Medulla oblongata (tissue), 1 donor: ENCODE measurements around the gene CNTNAP5.

ENCODE experiments used
- DNase-seq: peaks from one replicate; pipeline ENCODE4 v3.0.0-alpha.2; 2015; ENCODE audit errors: extremely low spot score

CNTNAP5 gene

GRCh38 chr2:124884315-124884714 is 859.2 kb downstream of the CNTNAP5 start:
- no peak for DNase-seq

- DNase-seq = no peak
Measured at GRCh38 chr2:124886216-124886615, 861.1 kb downstream of the CNTNAP5 start.

DNA sequence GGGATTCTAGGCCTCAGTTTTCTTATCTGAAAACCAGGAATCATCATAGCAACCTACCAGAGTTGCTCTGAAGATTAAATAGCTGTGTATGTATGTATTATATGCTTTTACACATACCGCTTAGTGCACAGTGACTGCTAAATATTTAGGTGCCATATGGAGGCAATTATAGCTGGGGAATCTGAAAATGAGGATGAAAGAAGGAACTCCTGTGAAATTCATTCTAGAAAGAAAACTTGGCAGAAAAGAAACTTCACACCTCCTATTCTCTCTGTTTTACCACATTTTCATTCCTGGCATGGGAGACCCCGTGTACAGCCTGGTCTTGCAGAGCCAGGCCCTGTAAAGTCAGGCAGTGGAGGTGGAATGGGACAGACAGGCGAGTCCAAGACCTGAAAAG is 862.4 kb downstream of the CNTNAP5 start:
- no peak for DNase-seq

DNA sequence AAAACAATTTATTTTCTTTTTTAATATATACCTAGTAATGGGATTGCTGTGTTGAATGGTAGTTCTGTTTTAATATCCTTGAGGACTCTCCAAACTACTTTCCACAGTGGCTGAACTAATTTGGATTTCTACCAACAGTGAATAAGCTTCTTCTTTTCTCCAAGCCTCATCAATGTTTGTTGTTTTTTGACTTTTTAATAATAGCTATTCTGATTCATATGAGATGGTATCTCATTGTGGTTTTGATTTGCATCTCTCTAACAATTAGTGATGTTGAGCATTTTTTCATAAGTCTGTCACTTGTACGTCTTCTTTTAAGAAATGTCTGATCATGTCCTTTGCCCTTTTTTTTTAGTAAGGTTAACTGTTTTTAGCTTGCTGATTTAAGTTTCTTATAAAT is 863.3 kb downstream of the CNTNAP5 start:
- DNase-seq = no peak

DNA sequence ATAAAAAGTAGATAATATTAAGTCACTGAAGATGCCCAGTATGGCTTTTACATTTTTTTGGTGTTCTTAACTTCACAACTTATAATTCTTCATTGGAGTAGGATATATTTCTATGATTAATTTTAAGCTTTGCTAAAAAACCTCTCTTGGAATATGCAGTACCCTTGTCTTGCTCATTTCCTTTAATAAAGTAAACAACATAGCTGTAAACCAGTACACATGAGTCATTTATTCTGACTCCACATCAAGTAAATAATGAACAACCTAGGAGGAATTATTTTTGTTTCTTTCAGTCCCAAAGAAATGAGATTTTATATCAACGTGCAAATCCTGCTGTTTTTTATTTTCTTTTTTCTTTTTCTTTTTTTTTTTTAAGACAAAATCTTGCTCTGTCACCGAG is 869.1 kb downstream of the CNTNAP5 start:
- no peak for DNase-seq

- no peak for DNase-seq
Measured at GRCh38 chr2:124898827-124899226, 873.7 kb downstream of the CNTNAP5 start.

DNA sequence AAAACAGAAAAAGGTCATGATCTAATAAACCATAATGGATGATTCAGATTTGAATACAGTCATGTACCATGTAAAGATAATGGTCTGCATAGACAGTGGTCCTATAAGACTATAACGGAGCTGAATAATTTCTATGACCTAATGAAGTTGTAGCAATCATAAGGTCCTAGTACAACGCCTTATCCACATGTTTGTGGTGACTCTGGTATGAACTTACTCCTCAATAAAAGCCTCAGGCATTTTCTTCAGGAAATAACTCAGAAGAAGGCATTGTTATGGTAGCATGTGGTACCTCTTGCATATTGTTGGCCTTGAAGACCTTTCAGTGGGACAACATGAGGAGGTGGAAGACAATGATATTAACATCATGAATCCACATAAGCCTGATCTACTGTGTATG is 883.3 kb downstream of the CNTNAP5 start:
- no peak for DNase-seq

DNA sequence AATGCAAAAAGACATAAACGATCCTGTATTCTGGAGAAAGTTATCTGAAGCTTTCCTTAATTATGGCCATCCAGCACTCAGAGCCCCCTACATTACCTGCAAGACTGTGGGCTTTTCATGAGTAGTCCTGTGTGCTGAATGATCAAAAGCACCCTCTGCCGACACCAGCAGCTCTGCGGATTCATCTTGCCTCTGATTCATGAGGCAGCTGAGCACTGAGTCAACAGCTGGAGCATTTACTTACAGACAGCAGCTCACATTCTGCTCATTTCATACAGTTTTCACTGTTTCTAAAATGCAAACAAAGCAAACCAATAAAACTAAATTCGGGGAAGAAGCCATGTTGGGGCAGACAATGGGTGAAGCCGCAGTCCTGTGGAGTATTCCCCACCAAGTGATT is 886.5 kb downstream of the CNTNAP5 start:
- peak; percentile 38 for DNase-seq

GRCh38 chr2:124913868-124914267 is 888.8 kb downstream of the CNTNAP5 start:
- no peak for DNase-seq

DNA sequence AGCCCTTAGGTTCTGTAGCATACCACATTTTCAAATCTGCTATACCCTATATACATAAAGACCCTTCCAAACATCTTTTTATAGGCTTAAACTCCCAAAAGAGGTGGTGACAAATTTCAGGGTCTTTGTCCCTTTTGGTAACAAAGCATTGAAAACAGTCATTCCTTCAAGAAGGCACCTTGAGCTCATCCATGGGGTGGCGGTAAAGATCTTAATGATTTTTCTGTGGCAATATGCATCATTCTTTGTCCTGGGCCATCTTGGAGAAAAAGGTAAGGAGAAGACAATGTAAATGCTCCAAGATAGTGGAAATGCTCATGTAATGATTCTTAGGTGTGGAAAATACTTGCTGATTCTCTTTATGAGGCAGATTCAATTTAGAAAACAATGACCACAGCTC is 890.5 kb downstream of the CNTNAP5 start:
- DNase-seq = no peak

- DNase-seq = no peak
Measured at GRCh38 chr2:124919296-124919695, 894.2 kb downstream of the CNTNAP5 start.

DNA sequence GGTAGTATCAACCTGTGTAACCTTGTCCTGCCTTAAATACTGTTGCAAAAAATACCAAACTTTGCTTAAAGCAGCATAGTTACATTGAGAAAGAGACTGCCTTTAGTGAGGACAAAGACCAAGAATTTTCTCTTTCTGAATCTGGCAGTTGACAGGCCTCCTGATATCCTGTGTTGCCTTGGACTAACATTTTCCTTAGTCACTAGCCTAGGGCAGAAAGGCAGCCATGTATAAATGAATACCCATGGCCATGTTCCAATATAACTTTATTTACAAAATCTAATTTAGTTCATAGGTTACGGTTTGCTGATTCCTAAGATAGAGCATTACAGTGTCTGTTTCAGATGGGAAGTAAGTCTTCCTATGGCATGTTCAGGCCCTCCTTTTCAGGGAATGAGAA is 895.4 kb downstream of the CNTNAP5 start:
- DNase-seq = no peak

DNA sequence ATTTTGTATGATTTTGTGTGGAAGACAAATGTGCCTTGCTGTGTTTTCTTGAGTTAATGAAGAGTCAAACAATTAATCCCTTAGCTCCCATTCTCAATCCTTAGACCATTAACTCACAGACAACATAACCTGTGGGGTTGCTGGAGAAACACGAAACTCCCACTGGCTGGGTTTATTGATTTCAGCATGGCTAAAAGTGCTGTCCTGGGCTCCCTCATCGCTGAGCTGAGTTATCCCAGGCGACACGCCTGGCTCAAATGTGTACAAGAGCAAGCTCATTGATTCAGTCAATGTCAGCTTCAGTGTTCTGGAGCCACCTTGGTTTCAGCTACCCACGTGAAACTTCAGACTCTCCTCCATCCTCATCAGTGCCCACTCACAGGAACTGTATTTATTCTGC is 896.1 kb downstream of the CNTNAP5 start:
- DNase-seq = no peak

GRCh38 chr2:124923097-124923496 is 898.0 kb downstream of the CNTNAP5 start:
- DNase-seq = no peak

DNA sequence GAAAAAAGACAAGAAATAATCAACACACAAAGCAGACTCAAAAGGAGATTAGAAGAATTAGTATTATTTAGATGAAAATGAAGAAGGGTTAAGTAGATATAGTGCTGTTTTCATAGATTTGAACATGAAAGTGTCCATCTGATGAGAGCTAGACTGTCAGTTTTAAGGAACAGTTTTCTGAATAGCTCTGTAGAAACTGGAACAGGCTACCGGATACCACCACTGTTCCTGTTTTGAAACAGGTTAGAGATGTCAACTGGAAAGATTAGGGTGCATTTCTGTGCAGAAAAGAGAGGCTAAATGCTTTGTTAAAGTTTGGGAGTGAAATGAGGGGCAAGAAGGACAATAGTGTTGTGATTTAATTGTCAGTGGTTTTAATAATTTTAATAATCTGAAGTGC is 908.8 kb downstream of the CNTNAP5 start:
- DNase-seq = no peak

DNA sequence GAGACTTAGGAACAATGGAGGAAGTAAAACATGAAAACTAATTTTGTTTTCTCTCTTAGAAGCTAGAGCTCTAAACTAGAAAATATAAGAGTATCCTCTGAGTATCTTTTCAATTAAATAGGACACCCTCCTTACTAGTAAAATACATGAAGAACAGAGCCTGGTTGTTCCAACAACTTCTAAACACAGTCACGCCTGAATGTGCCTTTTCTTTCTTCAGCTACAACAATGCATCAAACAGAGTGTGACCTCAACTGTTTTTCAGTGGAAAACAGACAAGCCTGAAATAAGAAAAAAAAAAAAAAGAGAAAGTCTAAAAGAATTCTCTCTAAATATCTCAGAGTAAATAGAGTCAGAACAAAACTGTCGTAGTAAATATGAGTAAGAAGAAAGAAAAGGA is 928.8 kb downstream of the CNTNAP5 start:
- DNase-seq = peak; percentile 66

DNA sequence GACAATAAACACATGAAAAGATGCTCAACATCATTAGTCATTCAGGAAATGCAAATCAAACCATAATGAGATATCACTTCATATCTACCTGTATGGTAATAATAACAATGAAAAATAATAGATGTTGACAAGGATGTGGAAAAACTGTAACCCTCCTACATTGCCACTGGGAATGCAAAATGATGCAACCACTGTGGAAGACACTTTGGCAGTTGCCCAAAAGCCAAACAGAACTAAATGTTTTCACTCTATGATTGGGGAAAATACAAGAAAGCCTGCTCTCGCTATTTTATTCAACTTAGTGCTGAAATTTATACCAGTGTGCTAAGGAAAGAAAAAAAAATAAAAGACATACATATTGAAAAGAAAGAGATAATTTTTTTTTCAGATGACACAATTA is 934.5 kb downstream of the CNTNAP5 start:
- peak; percentile 20 for DNase-seq

- no peak for DNase-seq
Measured at GRCh38 chr2:124961132-124961531, 936.0 kb downstream of the CNTNAP5 start.
